Stimulated activated CD8-positive, alpha-beta memory T cell treated with anti-CD3 and anti-CD28 coated beads, Interleukin-4, amount 100 ng/mL, for 4 hours (primary cell): ENCODE results near the gene SCLY.

Experiments
- DNase-seq, 2 donors: peaks; one replicate each; pipeline ENCODE4 v3.0.0-alpha.2; 2020; ENCODE audit warnings: low read depth in 2 of 2, low spot score in 1 of 2

SCLY gene

GRCh38 chr2:238137885-238138284 is 77.1 kb downstream of the SCLY start:
- DNase-seq: no peak

- no peak for DNase-seq
Observed at GRCh38 chr2:238138331-238139195, 77.8 kb downstream of the SCLY start, which contains the start of gene KLHL30. Gene KLHL30 (plus strand): TSS chr2:238138668. CDS start chr2:238140755, 2,087 bp downstream.

GRCh38 chr2:238139196-238140039 is 78.6 kb downstream of the SCLY start:
- no peak for DNase-seq

- DNase-seq: no peak
Observed at GRCh38 chr2:238140040-238140439, 79.2 kb downstream of the SCLY start.

GRCh38 chr2:238140721-238141540 is 80.1 kb downstream of the SCLY start:
- DNase-seq: no peak

- DNase-seq: no peak
Observed at GRCh38 chr2:238141541-238142318, 80.9 kb downstream of the SCLY start.

- DNase-seq: no peak
Observed at GRCh38 chr2:238142382-238143205, 81.8 kb downstream of the SCLY start.

- DNase-seq: no peak
Observed at GRCh38 chr2:238143239-238143951, 82.6 kb downstream of the SCLY start.

GRCh38 chr2:238144262-238144661 is 83.5 kb downstream of the SCLY start:
- DNase-seq: no peak

GRCh38 chr2:238145046-238145445 is 84.2 kb downstream of the SCLY start:
- no peak for DNase-seq

- DNase-seq: no peak
Observed at GRCh38 chr2:238145851-238146250, 85.0 kb downstream of the SCLY start.

- no peak for DNase-seq
Observed at GRCh38 chr2:238146884-238147544, 86.2 kb downstream of the SCLY start.

GRCh38 chr2:238148981-238149380 is 88.2 kb downstream of the SCLY start:
- no peak for DNase-seq
